Left renal pelvis (tissue), 4 donors: Measurements from ENCODE around the gene F8A2. TPM values are rescaled to one million over a fixed set of nuclear protein-coding genes. Genes with fewer than 3 reads are reported as not detected.
A peak's percentile ranks its signal among the peaks of the same experiment; 100 is the strongest.
"Not testable (repeated sequence)": the region's sequence is repeated elsewhere in the genome, so short reads cannot be mapped to it uniquely, and the experiment has no call there.

Source experiments
- DNase-seq, 4 donors: peaks; one replicate each; pipeline ENCODE4 v3.0.0-alpha.2; 2013; ENCODE audit warnings: low read depth in 4 of 4, low spot score in 3 of 4
- polyA plus RNA-seq, 4 donors: library from polyadenylated mRNA; unstranded; fragments of 120-200 nt; gene quantifications; one replicate each; pipeline ENCODE4 v1.2.1, GENCODE V29; 2013; ENCODE audit not compliant: insufficient read length in 4 of 4

F8A2 gene
- not detected for polyA plus RNA-seq

GRCh38 chrX:155381843-155382528, at the start of gene F8A2:
TSS of gene F8A2 (plus strand) at chrX:155382095. CDS start at chrX:155382115, 20 bp downstream.
- DNase-seq, result not testable (repeated sequence)

GRCh38 chrX:155333544-155334100, 48.3 kb upstream of the F8A2 start:
- no peak for DNase-seq

GRCh38 chrX:155334486-155335336, 47.2 kb upstream of the F8A2 start, which contains the start of gene CLIC2:
TSS of gene CLIC2 (minus strand) at chrX:155334614. CDS start at chrX:155334427, 187 bp downstream.
- DNase-seq, result peak in 3 of 4 donors; percentile 6 to 20 (median 9)

GRCh38 chrX:155335337-155335712, 46.6 kb upstream of the F8A2 start:
- DNase-seq, result not testable (repeated sequence)

- not testable (repeated sequence) for DNase-seq
Observed at GRCh38 chrX:155345689-155346088, 36.2 kb upstream of the F8A2 start.

- DNase-seq, result not testable (repeated sequence)
Observed at GRCh38 chrX:155349448-155349847, 32.4 kb upstream of the F8A2 start.

GRCh38 chrX:155363712-155364111, 18.2 kb upstream of the F8A2 start:
- not testable (repeated sequence) for DNase-seq

- DNase-seq, result not testable (repeated sequence)
Observed at GRCh38 chrX:155373777-155374458, 8.0 kb upstream of the F8A2 start.

- not testable (repeated sequence) for DNase-seq
Observed at GRCh38 chrX:155379802-155380201, 2.1 kb upstream of the F8A2 start.

- not testable (repeated sequence) for DNase-seq
Observed at GRCh38 chrX:155382529-155382967, 653 bp downstream of the F8A2 start.

- no peak for DNase-seq
Observed at GRCh38 chrX:155389634-155390033, 7.7 kb downstream of the F8A2 start.

GRCh38 chrX:155394747-155395276, 12.9 kb downstream of the F8A2 start:
- not testable (repeated sequence) for DNase-seq

- DNase-seq, result no peak
Observed at GRCh38 chrX:155406429-155406828, 24.5 kb downstream of the F8A2 start.

GRCh38 chrX:155417769-155418168, 35.9 kb downstream of the F8A2 start:
- no peak for DNase-seq

Other genes starting within 250 kb of the F8A2 start
- gene VBP1, start 165.6 kb upstream of the F8A2 start, polyA plus RNA-seq, result 100 to 1,000 TPM in 1 of 4 donors, 10 to 100 TPM in 3; 75.3 to 119 (median 82.7) TPM
- gene RAB39B, start 117.6 kb upstream of the F8A2 start, polyA plus RNA-seq, result 1 to 10 TPM; 1.1 to 3.6 (median 3.3) TPM
- 1 to 10 TPM; 3.5 to 8.4 (median 4.1) TPM for gene CLIC2, start 47.5 kb upstream of the F8A2 start, polyA plus RNA-seq
- gene F8A3, start 76.5 kb downstream of the F8A2 start, polyA plus RNA-seq, result 10 to 100 TPM in 2 of 4 donors, 1 to 10 TPM in 2; 7.6 to 12.5 (median 9.7) TPM
- gene SPRY3, start 230.5 kb downstream of the F8A2 start, polyA plus RNA-seq, result 1 to 10 TPM; 1.6 to 2.3 (median 1.8) TPM
- 10 to 100 TPM; 21.2 to 30.8 (median 27.5) TPM for gene TMLHE, start 230.9 kb downstream of the F8A2 start, polyA plus RNA-seq